ENCODE data around the gene FFAR3. TPM values are rescaled to one million over a fixed set of nuclear protein-coding genes. Genes with fewer than 3 reads are reported as not detected.
A peak's percentile ranks its signal among the peaks of the same experiment; 100 is the strongest.

The FFAR3 gene
- total and polyA plus RNA-seq, 9 of the 15 experiments (the other 6 are each of a cell fraction or from before 2014, with no cell fraction given): not detected

GRCh38 chr19:35389192-35389861, 31.1 kb downstream of the FFAR3 start (continued):
- TF ChIP-seq, protein P1, sequence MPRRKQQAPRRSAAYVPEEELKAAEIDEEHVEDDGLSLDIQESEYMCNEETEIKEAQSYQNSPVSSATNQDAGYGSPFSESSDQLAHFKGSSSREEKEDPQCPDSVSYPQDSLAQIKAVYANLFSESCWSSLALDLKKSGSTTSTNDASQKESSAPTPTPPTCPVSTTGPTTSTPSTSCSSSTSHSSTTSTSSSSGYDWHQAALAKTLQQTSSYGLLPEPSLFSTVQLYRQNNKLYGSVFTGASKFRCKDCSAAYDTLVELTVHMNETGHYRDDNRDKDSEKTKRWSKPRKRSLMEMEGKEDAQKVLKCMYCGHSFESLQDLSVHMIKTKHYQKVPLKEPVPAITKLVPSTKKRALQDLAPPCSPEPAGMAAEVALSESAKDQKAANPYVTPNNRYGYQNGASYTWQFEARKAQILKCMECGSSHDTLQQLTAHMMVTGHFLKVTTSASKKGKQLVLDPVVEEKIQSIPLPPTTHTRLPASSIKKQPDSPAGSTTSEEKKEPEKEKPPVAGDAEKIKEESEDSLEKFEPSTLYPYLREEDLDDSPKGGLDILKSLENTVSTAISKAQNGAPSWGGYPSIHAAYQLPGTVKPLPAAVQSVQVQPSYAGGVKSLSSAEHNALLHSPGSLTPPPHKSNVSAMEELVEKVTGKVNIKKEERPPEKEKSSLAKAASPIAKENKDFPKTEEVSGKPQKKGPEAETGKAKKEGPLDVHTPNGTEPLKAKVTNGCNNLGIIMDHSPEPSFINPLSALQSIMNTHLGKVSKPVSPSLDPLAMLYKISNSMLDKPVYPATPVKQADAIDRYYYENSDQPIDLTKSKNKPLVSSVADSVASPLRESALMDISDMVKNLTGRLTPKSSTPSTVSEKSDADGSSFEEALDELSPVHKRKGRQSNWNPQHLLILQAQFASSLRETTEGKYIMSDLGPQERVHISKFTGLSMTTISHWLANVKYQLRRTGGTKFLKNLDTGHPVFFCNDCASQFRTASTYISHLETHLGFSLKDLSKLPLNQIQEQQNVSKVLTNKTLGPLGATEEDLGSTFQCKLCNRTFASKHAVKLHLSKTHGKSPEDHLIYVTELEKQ (CRISPR knock-in tag; IDR thresholded peaks at IDR 0.05): no peak
- TF ChIP-seq ZBTB34 (CRISPR knock-in tag; IDR thresholded peaks at IDR 0.05) (no peak), C11orf30 (IDR thresholded peaks at IDR 0.05; ENCODE audit: low read depth) (0 out of 2 replicates have a peak, but pooled peaks have one; percentile 37), ZNF224 (CRISPR knock-in tag; IDR thresholded peaks at IDR 0.05) (no peak), ATF1 (CRISPR knock-in tag; IDR thresholded peaks at IDR 0.05) (no peak), ATF1 (tag; IDR thresholded peaks at IDR 0.05) (0 out of 2 replicates have a peak, but pooled peaks have one; percentile 18), NRF1 (conservative IDR thresholded peaks at IDR 0.05 in 1 of 2, IDR thresholded peaks at IDR 0.05 in 1 of 2) (no peak), MED1 (CRISPR knock-in tag; IDR thresholded peaks at IDR 0.05; ENCODE audit: borderline replicate concordance) (no peak), SMARCC2 (IDR thresholded peaks at IDR 0.05; ENCODE audit: low read depth) (0 out of 2 replicates have a peak, but pooled peaks have one; percentile 38), ZNF12 (CRISPR knock-in tag; IDR thresholded peaks at IDR 0.05) (no peak), JUND (IDR thresholded peaks at IDR 0.05; ENCODE audit: borderline replicate concordance, low read depth, low read length) (peak; percentile 95), JUND (tag; IDR thresholded peaks at IDR 0.05; ENCODE audit: borderline replicate concordance, low read depth, low read length) (peak; percentile 90; the same call in 2 of the 3 replicates), E2F6 (IDR thresholded peaks at IDR 0.05; ENCODE audit: borderline replicate concordance in 1 of 2, extremely low read depth in 1 of 2, insufficient read depth in 1 of 2, insufficient read length in 1 of 2, low read depth in 1 of 2, low read length in 1 of 2, poor library complexity in 1 of 2, severe bottlenecking in 1 of 2) (peak; percentile 63 to 85)
- TF ChIP-seq, protein P2, sequence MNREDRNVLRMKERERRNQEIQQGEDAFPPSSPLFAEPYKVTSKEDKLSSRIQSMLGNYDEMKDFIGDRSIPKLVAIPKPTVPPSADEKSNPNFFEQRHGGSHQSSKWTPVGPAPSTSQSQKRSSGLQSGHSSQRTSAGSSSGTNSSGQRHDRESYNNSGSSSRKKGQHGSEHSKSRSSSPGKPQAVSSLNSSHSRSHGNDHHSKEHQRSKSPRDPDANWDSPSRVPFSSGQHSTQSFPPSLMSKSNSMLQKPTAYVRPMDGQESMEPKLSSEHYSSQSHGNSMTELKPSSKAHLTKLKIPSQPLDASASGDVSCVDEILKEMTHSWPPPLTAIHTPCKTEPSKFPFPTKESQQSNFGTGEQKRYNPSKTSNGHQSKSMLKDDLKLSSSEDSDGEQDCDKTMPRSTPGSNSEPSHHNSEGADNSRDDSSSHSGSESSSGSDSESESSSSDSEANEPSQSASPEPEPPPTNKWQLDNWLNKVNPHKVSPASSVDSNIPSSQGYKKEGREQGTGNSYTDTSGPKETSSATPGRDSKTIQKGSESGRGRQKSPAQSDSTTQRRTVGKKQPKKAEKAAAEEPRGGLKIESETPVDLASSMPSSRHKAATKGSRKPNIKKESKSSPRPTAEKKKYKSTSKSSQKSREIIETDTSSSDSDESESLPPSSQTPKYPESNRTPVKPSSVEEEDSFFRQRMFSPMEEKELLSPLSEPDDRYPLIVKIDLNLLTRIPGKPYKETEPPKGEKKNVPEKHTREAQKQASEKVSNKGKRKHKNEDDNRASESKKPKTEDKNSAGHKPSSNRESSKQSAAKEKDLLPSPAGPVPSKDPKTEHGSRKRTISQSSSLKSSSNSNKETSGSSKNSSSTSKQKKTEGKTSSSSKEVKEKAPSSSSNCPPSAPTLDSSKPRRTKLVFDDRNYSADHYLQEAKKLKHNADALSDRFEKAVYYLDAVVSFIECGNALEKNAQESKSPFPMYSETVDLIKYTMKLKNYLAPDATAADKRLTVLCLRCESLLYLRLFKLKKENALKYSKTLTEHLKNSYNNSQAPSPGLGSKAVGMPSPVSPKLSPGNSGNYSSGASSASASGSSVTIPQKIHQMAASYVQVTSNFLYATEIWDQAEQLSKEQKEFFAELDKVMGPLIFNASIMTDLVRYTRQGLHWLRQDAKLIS (CRISPR knock-in tag; IDR thresholded peaks at IDR 0.05): no peak
- TF ChIP-seq, protein P3, sequence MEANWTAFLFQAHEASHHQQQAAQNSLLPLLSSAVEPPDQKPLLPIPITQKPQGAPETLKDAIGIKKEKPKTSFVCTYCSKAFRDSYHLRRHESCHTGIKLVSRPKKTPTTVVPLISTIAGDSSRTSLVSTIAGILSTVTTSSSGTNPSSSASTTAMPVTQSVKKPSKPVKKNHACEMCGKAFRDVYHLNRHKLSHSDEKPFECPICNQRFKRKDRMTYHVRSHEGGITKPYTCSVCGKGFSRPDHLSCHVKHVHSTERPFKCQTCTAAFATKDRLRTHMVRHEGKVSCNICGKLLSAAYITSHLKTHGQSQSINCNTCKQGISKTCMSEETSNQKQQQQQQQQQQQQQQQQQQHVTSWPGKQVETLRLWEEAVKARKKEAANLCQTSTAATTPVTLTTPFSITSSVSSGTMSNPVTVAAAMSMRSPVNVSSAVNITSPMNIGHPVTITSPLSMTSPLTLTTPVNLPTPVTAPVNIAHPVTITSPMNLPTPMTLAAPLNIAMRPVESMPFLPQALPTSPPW (CRISPR knock-in tag; IDR thresholded peaks at IDR 0.05): peak; percentile 41; the same call in 1 of the 2 replicates
